Omental fat pad (tissue), 4 donors: Measurements from ENCODE around the gene ZGLP1. TPM values are rescaled to one million over a fixed set of nuclear protein-coding genes. Genes with fewer than 3 reads are reported as not detected.

Experiments
- ATAC-seq: fragments of 150-250 bp; one replicate; pipeline ENCODE4 v1.9.1; 2016; ENCODE audit warnings: mild to moderate bottlenecking, moderate library complexity; ENCODE audit not compliant: low FRiP score
- DNase-seq: peaks from one replicate; pipeline ENCODE4 v3.0.0-alpha.2; 2019; ENCODE audit warnings: low spot score
- CTCF ChIP-seq, 3 donors: fragments of 450-650 bp; IDR thresholded peaks; one replicate each; pipeline ENCODE4 v1.5.1; 2016 to 2017; ENCODE audit warnings: antibody characterized with exemption in 3 of 3, mild to moderate bottlenecking in 3 of 3, moderate library complexity in 2 of 3
- small RNA-seq: library from RNA; depleted of rRNA; stranded (forward); fragments of <200 nt; gene quantifications from one replicate; pipeline ENCODE3, GENCODE V24; 2016
- total RNA-seq, 4 donors: library from RNA; depleted of rRNA; stranded (reverse); fragments of >200 nt; gene quantifications; one replicate each; pipeline ENCODE4 v1.1.0, GENCODE V29; 2016

Gene ZGLP1
- total RNA-seq, 4 donors from 2014 or later, result 0.19 to 2.4 (median 0.94) TPM

- peak; percentile 55 for ATAC-seq
- peak in 1 of 3 donors; percentile 22 for TF ChIP-seq CTCF (IDR thresholded peaks at IDR 0.05)
- DNase-seq, result peak; percentile 95
Observed at GRCh38 chr19:10259162-10259905, 50.3 kb downstream of the ZGLP1 start.

- no peak for ATAC-seq
- TF ChIP-seq CTCF (IDR thresholded peaks at IDR 0.05), result no peak
- DNase-seq, result no peak
Observed at GRCh38 chr19:10258080-10258710, 51.4 kb downstream of the ZGLP1 start.

GRCh38 chr19:10256970-10257615 lies 52.5 kb downstream of the ZGLP1 start:
- no peak for DNase-seq
- no peak for ATAC-seq
- no peak for TF ChIP-seq CTCF (IDR thresholded peaks at IDR 0.05)

GRCh38 chr19:10256551-10256950 lies 53.1 kb downstream of the ZGLP1 start:
- ATAC-seq (no peak), DNase-seq (no peak)
- no peak for TF ChIP-seq CTCF (IDR thresholded peaks at IDR 0.05)

- DNase-seq (no peak), ATAC-seq (no peak)
- TF ChIP-seq CTCF (IDR thresholded peaks at IDR 0.05), result no peak
Observed at GRCh38 chr19:10255358-10255757, 54.3 kb downstream of the ZGLP1 start.

Small RNAs within 50 kb of the gene (small RNA-seq; reads per million reads assigned to genes)
- gene AC011511.1, result not detected
- gene AC011511.4, result not detected

Other genes starting within 250 kb of the ZGLP1 start
- gene SHFL, start 223.5 kb downstream of the ZGLP1 start, total RNA-seq, result 10 to 100 TPM; 20.7 to 36.7 (median 27.7) TPM
- under 1 TPM in 3 of 4 donors, not detected in 1; 0.31 to 0.84 (median 0.37) TPM for gene ANGPTL6, start 207.1 kb downstream of the ZGLP1 start, total RNA-seq
- 10 to 100 TPM; 25.0 to 79.7 (median 32.0) TPM for gene PPAN, start 203.5 kb downstream of the ZGLP1 start, total RNA-seq
- gene P2RY11, start 198.1 kb downstream of the ZGLP1 start, total RNA-seq, result 10 to 100 TPM in 1 of 4 donors, 1 to 10 TPM in 3; 2.7 to 18.7 (median 4.7) TPM
- 100 to 1,000 TPM; 223 to 282 (median 242) TPM for gene EIF3G, start 189.9 kb downstream of the ZGLP1 start, total RNA-seq
- gene DNMT1, start 114.9 kb downstream of the ZGLP1 start, total RNA-seq, result 10 to 100 TPM; 38.4 to 84.7 (median 50.2) TPM
- gene S1PR2, start 78.5 kb downstream of the ZGLP1 start, total RNA-seq, result 10 to 100 TPM; 15.1 to 16.8 (median 15.9) TPM
- 10 to 100 TPM; 44.6 to 73.3 (median 65.7) TPM for gene MRPL4, start 57.6 kb downstream of the ZGLP1 start, total RNA-seq
- gene ICAM1, start 38.7 kb downstream of the ZGLP1 start, total RNA-seq, result 100 to 1,000 TPM in 2 of 4 donors, 10 to 100 TPM in 2; 20.7 to 286 (median 81.0) TPM
- gene ICAM4, start 22.9 kb downstream of the ZGLP1 start, total RNA-seq, result 1 to 10 TPM in 3 of 4 donors, under 1 TPM in 1; 0.82 to 7.5 (median 2.0) TPM
- gene ICAM5, start 19.9 kb downstream of the ZGLP1 start, total RNA-seq, result 1 to 10 TPM in 1 of 4 donors, under 1 TPM in 3; 0.31 to 1.1 (median 0.53) TPM
- gene FDX2, start 6.2 kb upstream of the ZGLP1 start, total RNA-seq, result 10 to 100 TPM in 3 of 4 donors, 1 to 10 TPM in 1; 9.0 to 26.2 (median 17.8) TPM
- gene RAVER1, start 23.7 kb upstream of the ZGLP1 start, total RNA-seq, result 10 to 100 TPM; 12.4 to 23.9 (median 15.8) TPM
- 10 to 100 TPM in 1 of 4 donors, 1 to 10 TPM in 3; 7.7 to 41.1 (median 9.4) TPM for gene ICAM3, start 29.8 kb upstream of the ZGLP1 start, total RNA-seq
- 100 to 1,000 TPM in 1 of 4 donors, 10 to 100 TPM in 3; 60.2 to 137 (median 76.9) TPM for gene TYK2, start 70.8 kb upstream of the ZGLP1 start, total RNA-seq
- gene CDC37, start 93.7 kb upstream of the ZGLP1 start, total RNA-seq, result 100 to 1,000 TPM; 146 to 308 (median 195) TPM
- gene PDE4A, start 110.7 kb upstream of the ZGLP1 start, total RNA-seq, result 10 to 100 TPM in 3 of 4 donors, 1 to 10 TPM in 1; 9.8 to 30.3 (median 16.2) TPM
- 10 to 100 TPM; 53.2 to 65.6 (median 59.3) TPM for gene KEAP1, start 193.5 kb upstream of the ZGLP1 start, total RNA-seq
- gene S1PR5, start 207.6 kb upstream of the ZGLP1 start, total RNA-seq, result under 1 TPM; 0.47 to 0.72 (median 0.56) TPM
- 10 to 100 TPM; 12.9 to 16.6 (median 15.4) TPM for gene ATG4D, start 234.1 kb upstream of the ZGLP1 start, total RNA-seq